H1 (cell line): ENCODE measurements around the gene HTR3D. TPM values are rescaled to one million over a fixed set of nuclear protein-coding genes. Genes with fewer than 3 reads are reported as not detected.

Source experiments
- CTCF ChIA-PET: fragments of 300-600 bp; sonication (Branson Sonifier 250); formaldehyde crosslinking; loops from one replicate; lab custom pipeline; 2021; ENCODE audit not compliant: partially characterized antibody; lab: Charles Lee
- POLR2A ChIA-PET: fragments of 300-600 bp; sonication (Branson Sonifier 250); formaldehyde crosslinking; loops from one replicate; lab custom pipeline; 2021; ENCODE audit warnings: inconsistent platforms; ENCODE audit not compliant: partially characterized antibody; lab: Charles Lee
- DNase-seq, 2 experiments: peaks; one replicate each; pipeline versions ENCODE4 v3.0.0 to v3.0.0-alpha.2; 2010 to 2022; ENCODE audit warnings: low spot score in 2 of 2, low read depth in 1 of 2, mixed read lengths in 1 of 2
- FAIRE-seq: peaks from 2 replicates; lab custom pipeline; 2011; peaks lifted over from hg19 to GRCh38; lab: Jason Lieb, UNC
- H2AFZ ChIP-seq: 2 replicates; pipeline ENCODE4 v1.8.1; 2012; ENCODE audit warnings: low read length, inconsistent platforms
- H2AK5ac ChIP-seq: 2 replicates; pipeline ENCODE4 v1.6.1; 2013; ENCODE audit warnings: low read depth, low read length
- H2BK120ac ChIP-seq: replicated peaks from 2 replicates; pipeline ENCODE3; 2013; ENCODE audit warnings: low read depth, low read length, inconsistent platforms
- H2BK12ac ChIP-seq: 2 replicates; pipeline ENCODE4 v1.6.1; 2013; ENCODE audit warnings: low read depth, low read length
- H2BK15ac ChIP-seq: 2 replicates; pipeline ENCODE4 v1.6.1; 2013; ENCODE audit warnings: low read length
- H2BK20ac ChIP-seq: 2 replicates; pipeline ENCODE4 v1.6.1; 2013; ENCODE audit warnings: low read length
- H2BK5ac ChIP-seq: 2 replicates; pipeline ENCODE4 v1.6.1; 2013; ENCODE audit warnings: low read depth, low read length
- H3K14ac ChIP-seq: 2 replicates; pipeline ENCODE4 v1.6.1; 2013; ENCODE audit warnings: inconsistent platforms; ENCODE audit not compliant: insufficient read length
- H3K18ac ChIP-seq: 2 replicates; pipeline ENCODE4 v1.6.1; 2013; ENCODE audit warnings: low read length; ENCODE audit errors: extremely low read depth
- H3K23ac ChIP-seq: 2 replicates; pipeline ENCODE4 v1.6.1; 2013; ENCODE audit warnings: inconsistent platforms; ENCODE audit not compliant: insufficient read length
- H3K23me2 ChIP-seq: 2 replicates; pipeline ENCODE4 v1.6.1; 2013; ENCODE audit warnings: low read depth, low read length
- H3K27ac ChIP-seq: 2 replicates; pipeline ENCODE4 v1.6.1; 2011; ENCODE audit warnings: low read depth, low read length, inconsistent platforms
- H3K27me3 ChIP-seq, 4 experiments: replicated peaks in 1 of 4; 1 replicate in 1 of 4; 2 replicates in 3 of 4; pipeline versions ENCODE4 v1.6.1 to v1.8.1; 2011 to 2013; ENCODE audit warnings: low read length in 3 of 4, mild to moderate bottlenecking in 3 of 4, inconsistent platforms in 2 of 4, mixed read lengths in 2 of 4, moderate library complexity in 1 of 4; ENCODE audit not compliant: control insufficient read depth in 3 of 4, insufficient read depth in 3 of 4; ENCODE audit errors: extremely low read depth in 1 of 4
- H3K36me3 ChIP-seq, 4 experiments: 2 replicates each; pipeline versions ENCODE4 v1.6.1 to v1.8.1; 2011 to 2013; ENCODE audit warnings: mild to moderate bottlenecking in 4 of 4, low read length in 3 of 4, moderate library complexity in 2 of 4, control low read depth in 1 of 4, inconsistent platforms in 1 of 4; ENCODE audit not compliant: insufficient read depth in 4 of 4, control insufficient read depth in 2 of 4
- H3K4ac ChIP-seq: replicated peaks from 2 replicates; pipeline ENCODE3; 2013; ENCODE audit warnings: low read length, low read depth, mixed read lengths, inconsistent platforms; ENCODE audit not compliant: insufficient read length
- H3K4me1 ChIP-seq, 4 experiments: replicated peaks in 1 of 4; 1 replicate in 1 of 4; 2 replicates in 3 of 4; pipeline versions ENCODE4 v1.6.1 to v1.8.1; 2011 to 2013; ENCODE audit warnings: low read length in 3 of 4, inconsistent platforms in 2 of 4, mixed read lengths in 1 of 4; ENCODE audit not compliant: insufficient read depth in 4 of 4, control insufficient read depth in 3 of 4
- H3K4me2 ChIP-seq, 2 experiments: 2 replicates each; pipeline versions ENCODE4 v1.6.1 to v1.8.1; 2011 to 2013; ENCODE audit warnings: low read depth in 2 of 2, low read length in 2 of 2, control low read depth in 1 of 2, inconsistent platforms in 1 of 2, mild to moderate bottlenecking in 1 of 2; ENCODE audit not compliant: insufficient read depth in 1 of 2
- H3K4me3 ChIP-seq, 4 experiments: fragments of 200-600, 300-600 bp in 1 of 4; sonication (generic), shearing (Covaris generic), sonication (Bioruptor Twin) in 1 of 4; 2 replicates each; pipeline versions ENCODE4 v1.5.1 to v1.8.1; 2011 to 2016; ENCODE audit warnings: low read length in 4 of 4, low read depth in 3 of 4, control low read depth in 2 of 4, inconsistent platforms in 2 of 4, mild to moderate bottlenecking in 2 of 4, mixed read lengths in 1 of 4, moderate library complexity in 1 of 4; ENCODE audit not compliant: insufficient read depth in 2 of 4; ENCODE audit errors: extremely low read depth in 1 of 4
- H3K56ac ChIP-seq: replicated peaks from 2 replicates; pipeline ENCODE3; 2013; ENCODE audit warnings: low read depth, mild to moderate bottlenecking, mixed read lengths, low read length, inconsistent platforms; ENCODE audit not compliant: insufficient read length
- H3K79me1 ChIP-seq: 2 replicates; pipeline ENCODE4 v1.6.1; 2013; ENCODE audit warnings: low read depth, low read length, control low read depth
- H3K79me2 ChIP-seq, 2 experiments: 2 replicates each; pipeline versions ENCODE4 v1.6.1 to v1.8.1; 2012 to 2013; ENCODE audit warnings: low read length in 2 of 2, mild to moderate bottlenecking in 2 of 2, inconsistent platforms in 1 of 2; ENCODE audit not compliant: insufficient read depth in 2 of 2, control insufficient read depth in 1 of 2
- H3K9ac ChIP-seq, 4 experiments: replicated peaks in 1 of 4; 1 replicate in 1 of 4; 2 replicates in 3 of 4; pipeline versions ENCODE4 v1.6.1 to v1.8.1; 2011 to 2013; ENCODE audit warnings: low read depth in 3 of 4, low read length in 3 of 4, control low read depth in 2 of 4, mild to moderate bottlenecking in 2 of 4, moderate library complexity in 2 of 4, inconsistent platforms in 1 of 4; ENCODE audit errors: extremely low read depth in 1 of 4
- H3K9me3 ChIP-seq, 2 experiments: 2 replicates each; pipeline versions ENCODE4 v1.6.1 to v1.8.1; 2012 to 2013; ENCODE audit warnings: mild to moderate bottlenecking in 2 of 2, moderate library complexity in 2 of 2, control low read depth in 1 of 2, inconsistent platforms in 1 of 2, low read depth in 1 of 2, low read length in 1 of 2, mixed read lengths in 1 of 2; ENCODE audit not compliant: insufficient read depth in 2 of 2
- H4K20me1 ChIP-seq, 2 experiments: replicated peaks in 1 of 2; 2 replicates each; pipeline versions ENCODE3 to v1.8.1; 2011 to 2013; ENCODE audit warnings: inconsistent platforms in 2 of 2, low read length in 2 of 2, mild to moderate bottlenecking in 1 of 2; ENCODE audit not compliant: insufficient read depth in 2 of 2, control insufficient read depth in 1 of 2
- H4K5ac ChIP-seq: 2 replicates; pipeline ENCODE4 v1.6.1; 2013; ENCODE audit warnings: low read length, low read depth, mixed read lengths, inconsistent platforms; ENCODE audit not compliant: insufficient read length
- H4K8ac ChIP-seq: 2 replicates; pipeline ENCODE4 v1.8.0; 2013; ENCODE audit warnings: mild to moderate bottlenecking, moderate library complexity, low read length, inconsistent platforms; ENCODE audit not compliant: insufficient read depth; ENCODE audit errors: extremely low read depth
- H4K91ac ChIP-seq: replicated peaks from 2 replicates; pipeline ENCODE3; 2013; ENCODE audit warnings: low read length, mixed read lengths, inconsistent platforms; ENCODE audit not compliant: insufficient read length
- RXRA ChIP-seq: IDR thresholded peaks from 2 replicates; pipeline ENCODE4 v1.6.1; 2011; ENCODE audit warnings: low read depth, mild to moderate bottlenecking, low read length, moderate library complexity; ENCODE audit not compliant: insufficient read depth
- WGBS, 2 experiments: shearing (Covaris generic) in 1 of 2; methylation state at CpG; one replicate each; pipeline versions ENCODE4 v1.1.6 to v1.1.7; 2013 to 2015; ENCODE audit warnings: low lambda C conversion rate in 2 of 2, mixed read lengths in 2 of 2, inconsistent platforms in 1 of 2, low coverage in 1 of 2, missing lambda C conversion rate in 1 of 2; ENCODE audit not compliant: insufficient replicate concordance in 2 of 2, insufficient coverage in 1 of 2, insufficient read length in 1 of 2; ENCODE audit errors: extremely low coverage in 1 of 2, missing lambda C conversion rate in 1 of 2; 5-methylcytosine and 5-hydroxymethylcytosine counted together
- polyA plus RNA-seq, 7 experiments: library from polyadenylated mRNA; depleted of rRNA in 3 of 7; stranded (reverse) in 5 of 7; unstranded in 2 of 7; fragments of >200 nt in 5 of 7; fragments of 200-250 nt in 2 of 7; gene quantifications; 1 replicate in 5 of 7; 2 replicates in 1 of 7; 4 replicates in 1 of 7; pipeline versions ENCODE4 v1.2.1 to v1.2.3, GENCODE V29; 2011 to 2013; ENCODE audit warnings: missing spikeins in 2 of 7, mixed read lengths in 2 of 7
- total RNA-seq: library from RNA; stranded (reverse); fragmentation: NEBNext Ultra II Directional; extraction: Animal tissue kit (Norgen Biotek cat#: 25700); gene quantifications from 2 replicates; pipeline ENCODE4 v1.2.1, GENCODE V29; 2021
- TF ChIP-seq, protein P1 (sequence below): IDR thresholded peaks from 2 replicates; pipeline ENCODE4 v1.6.1; 2012; ENCODE audit warnings: inconsistent platforms

Gene HTR3D
- total and polyA plus RNA-seq, 2 of the 8 experiments (the other 6 are each of a cell fraction or from before 2014, with no cell fraction given), result not detected

DNA sequence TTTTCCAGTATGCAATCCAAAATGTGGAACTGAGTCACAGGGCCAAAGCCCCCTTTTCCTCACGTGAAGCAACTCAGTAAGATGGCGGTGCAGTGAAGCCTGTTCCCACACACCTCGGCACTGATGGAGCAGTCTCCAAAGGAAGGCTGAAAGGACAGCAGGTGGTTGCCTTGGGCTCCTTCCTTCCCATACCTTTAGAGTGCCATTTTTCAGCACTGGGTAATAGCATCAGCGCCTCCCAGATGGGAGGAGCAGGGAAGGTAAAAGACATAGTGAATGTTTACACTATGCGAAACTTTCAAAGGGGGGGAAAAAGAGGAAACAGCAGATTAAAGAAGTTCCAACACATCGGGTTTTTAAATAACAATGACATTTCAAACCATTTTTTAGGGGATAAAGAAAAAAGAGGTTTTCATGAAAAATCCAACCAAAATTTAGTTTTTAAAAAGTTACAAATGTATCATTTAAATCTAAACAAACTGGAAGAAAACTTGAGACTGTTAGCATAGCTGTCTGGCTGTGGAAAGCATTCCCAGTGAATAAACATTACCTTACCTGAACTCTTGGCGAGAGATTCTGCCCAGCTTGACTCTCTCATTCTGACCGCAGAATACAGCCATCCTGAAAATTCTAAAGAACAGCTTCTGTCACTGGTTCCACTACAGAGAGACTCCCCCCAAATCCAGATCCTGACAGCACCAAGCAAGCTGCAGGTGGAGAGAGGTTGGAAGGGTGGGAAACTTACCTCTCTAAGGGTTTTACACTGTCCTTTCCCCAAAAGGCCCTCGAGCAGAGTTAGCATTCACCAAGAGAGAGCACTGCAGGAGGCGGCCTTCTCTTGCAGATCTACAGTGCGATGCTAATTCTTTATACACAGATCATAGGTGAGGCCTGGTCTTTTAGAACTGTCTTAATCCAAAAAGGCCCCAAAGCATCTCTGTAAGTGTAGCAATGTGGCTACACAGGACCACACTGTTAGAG is 46.5 kb upstream of the HTR3D start:
- H3K79me2 ChIP-seq, result no peaks in the 10 kb centered on the region
- no peak overlapping the region for H2BK12ac ChIP-seq
- no peaks in the 10 kb centered on the region for H3K9me3 ChIP-seq
- peaks cover 3 to 23% (median 12%) of the 10 kb centered on the region in 4 experiments; a peak in 6 of 8 replicates for H3K36me3 ChIP-seq
- no peaks in the 10 kb centered on the region; the same call in 1 of the 2 replicates for H3K79me1 ChIP-seq
- H2BK120ac ChIP-seq, result no peak overlapping the region
- no peak overlapping the region for H3K18ac ChIP-seq
- no peak overlapping the region for H3K9ac ChIP-seq
- DNase-seq (no peak), FAIRE-seq (no peak)
- no peak overlapping the region for H2BK20ac ChIP-seq
- H2AFZ ChIP-seq, result no peak overlapping the region
- H3K23me2 ChIP-seq, result peaks cover 2% of the 10 kb centered on the region; the same call in 1 of the 2 replicates
- ChIA-PET CTCF (interaction anchor here (0.9 to 1.6 kb wide), 2 partner anchors 10 to 14 kb away, joined by 3 to 4 read pairs; no protein-coding TSS in a partner anchor), POLR2A (interaction anchor here (1.2 kb wide), 1 partner anchor 149 kb away, joined by 5 read pairs; no protein-coding TSS in a partner anchor)
- no peak overlapping the region for H3K14ac ChIP-seq
- H4K5ac ChIP-seq, result no peak overlapping the region
- no peak overlapping the region for H4K91ac ChIP-seq
- H2BK15ac ChIP-seq, result no peak overlapping the region
- H4K20me1 ChIP-seq, result peaks cover 0 to 1% of the 10 kb centered on the region in 2 experiments
- H3K23ac ChIP-seq, result no peak overlapping the region
- H3K56ac ChIP-seq, result no peak overlapping the region
- H2BK5ac ChIP-seq, result no peak overlapping the region
- no peak overlapping the region; the same call in 1 of the 2 replicates for H4K8ac ChIP-seq
- H2AK5ac ChIP-seq, result peak overlapping the region; percentile 40; the same call in 1 of the 2 replicates
- H3K27ac ChIP-seq, result no peak overlapping the region
- H3K4me2 ChIP-seq, result peak overlapping the region; percentile 7 to 15; a peak in 2 of 4 replicates
- H3K4me1 ChIP-seq, result peaks cover 2 to 11% (median 7%) of the 10 kb centered on the region in 4 experiments; a peak in 6 of 7 replicates
- no peaks in the 10 kb centered on the region for H3K27me3 ChIP-seq
- H3K4ac ChIP-seq, result no peak overlapping the region
- 81% methylated on average over 11 of the region's 11 CpGs; no CpG with 5 or more reads in 1 of the 2 experiments for WGBS, 2 experiments
- TF ChIP-seq, protein P1, sequence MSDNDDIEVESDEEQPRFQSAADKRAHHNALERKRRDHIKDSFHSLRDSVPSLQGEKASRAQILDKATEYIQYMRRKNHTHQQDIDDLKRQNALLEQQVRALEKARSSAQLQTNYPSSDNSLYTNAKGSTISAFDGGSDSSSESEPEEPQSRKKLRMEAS, result 0 out of 2 replicates have a peak, but pooled peaks have one; percentile 10
- TF ChIP-seq RXRA, result no peak
- no peak overlapping the region for H3K4me3 ChIP-seq
